DMS 273 treated with DMSO at 0.1 percent for 48 hours (cell line): ENCODE data around the gene GALNT6.
A peak's percentile ranks its signal among the peaks of the same experiment; 100 is the strongest.

ENCODE experiments used
- DNase-seq: peaks from one replicate; lab custom pipeline; 2025; lab: John Stamatoyannopoulos, UW

The GALNT6 gene

GRCh38 chr12:51391283-51392123 is at the start of gene GALNT6:
Gene GALNT6, minus strand, starts transcription at chr12:51391406. Its CDS starts 11,625 bp downstream, at chr12:51379781.
- no peak for DNase-seq

- no peak for DNase-seq
These were observed 48.1 kb upstream of the GALNT6 start for GRCh38 chr12:51439330-51439729.

GRCh38 chr12:51437431-51437830 is 46.2 kb upstream of the GALNT6 start:
- DNase-seq, result no peak

- no peak for DNase-seq
These were observed 43.1 kb upstream of the GALNT6 start for GRCh38 chr12:51434305-51434704.

GRCh38 chr12:51432921-51433320 is 41.7 kb upstream of the GALNT6 start:
- no peak for DNase-seq

- DNase-seq, result no peak
These were observed 39.1 kb upstream of the GALNT6 start for GRCh38 chr12:51430196-51430895.

- no peak for DNase-seq
These were observed 38.5 kb upstream of the GALNT6 start for GRCh38 chr12:51429700-51430099.

GRCh38 chr12:51428256-51428655 is 37.0 kb upstream of the GALNT6 start:
- peak; percentile 63 for DNase-seq

- DNase-seq, result peak; percentile 73
These were observed 33.7 kb upstream of the GALNT6 start, which contains the start of gene SLC4A8 for GRCh38 chr12:51424662-51425539. Gene SLC4A8, plus strand, starts transcription at chr12:51424831. Its CDS starts 157 bp downstream, at chr12:51424988.

GRCh38 chr12:51424094-51424661 is 33.0 kb upstream of the GALNT6 start:
- no peak for DNase-seq

- DNase-seq, result peak; percentile 8
These were observed 30.2 kb upstream of the GALNT6 start for GRCh38 chr12:51421266-51421884.

GRCh38 chr12:51419425-51420193 is 28.4 kb upstream of the GALNT6 start:
- DNase-seq, result no peak

- DNase-seq, result no peak
These were observed 26.6 kb upstream of the GALNT6 start for GRCh38 chr12:51417826-51418225.

GRCh38 chr12:51415931-51416330 is 24.7 kb upstream of the GALNT6 start:
- no peak for DNase-seq

- no peak for DNase-seq
These were observed 22.6 kb upstream of the GALNT6 start for GRCh38 chr12:51413791-51414190.

- no peak for DNase-seq
These were observed 21.9 kb upstream of the GALNT6 start for GRCh38 chr12:51413149-51413548.

- DNase-seq, result no peak
These were observed 18.6 kb upstream of the GALNT6 start for GRCh38 chr12:51409846-51410245.

GRCh38 chr12:51407604-51408003 is 16.4 kb upstream of the GALNT6 start:
- DNase-seq, result no peak

- DNase-seq, result no peak
These were observed 15.7 kb upstream of the GALNT6 start for GRCh38 chr12:51406859-51407258.

- no peak for DNase-seq
These were observed 15.1 kb upstream of the GALNT6 start for GRCh38 chr12:51406290-51406689.

GRCh38 chr12:51405801-51406207 is 14.6 kb upstream of the GALNT6 start:
- no peak for DNase-seq
